Central memory CD8-positive, alpha-beta T cell (primary cell): Measurements from ENCODE around the gene FBXO38.

Source experiments
- ATAC-seq: fragments of 150-1000 bp; cut with Tn5 transposase; replicated peaks from 2 replicates; pipeline ENCODE4 v1.10.0; 2022; ENCODE audit warnings: mild to moderate bottlenecking, moderate FRiP score, moderate number of reproducible peaks; ENCODE audit not compliant: poor library complexity, severe bottlenecking; ENCODE audit errors: extremely low read depth
- DNase-seq, 2 donors: peaks; one replicate each; pipeline ENCODE4 v3.0.0; 2021; ENCODE audit warnings: low spot score in 2 of 2
- H3K27ac Mint-ChIP-seq: one replicate; pipeline ENCODE4 v1.8.0; 2022; ENCODE audit warnings: low read depth, mild to moderate bottlenecking, moderate library complexity, mixed read lengths
- H3K27me3 Mint-ChIP-seq: one replicate; pipeline ENCODE4 v1.8.0; 2022; ENCODE audit warnings: mixed read lengths
- H3K36me3 Mint-ChIP-seq: one replicate; pipeline ENCODE4 v1.8.0; 2022; ENCODE audit warnings: mild to moderate bottlenecking, moderate library complexity, mixed read lengths; ENCODE audit not compliant: insufficient read depth
- H3K4me1 Mint-ChIP-seq: one replicate; pipeline ENCODE4 v1.8.0; 2022; ENCODE audit warnings: mixed read lengths
- H3K4me3 Mint-ChIP-seq: one replicate; pipeline ENCODE4 v1.8.0; 2022; ENCODE audit warnings: mild to moderate bottlenecking, moderate library complexity, mixed read lengths
- H3K9me3 Mint-ChIP-seq: one replicate; pipeline ENCODE4 v1.8.0; 2022; ENCODE audit warnings: mixed read lengths

The FBXO38 gene

GRCh38 chr5:148416921-148417320 lies 33.2 kb downstream of the FBXO38 start:
- H3K9me3 Mint-ChIP-seq, result no peaks in the 10 kb centered on the region
- H3K36me3 Mint-ChIP-seq, result peaks cover 62% of the 10 kb centered on the region
- H3K4me3 Mint-ChIP-seq, result no peak overlapping the region
- H3K27me3 Mint-ChIP-seq, result no peaks in the 10 kb centered on the region
- H3K4me1 Mint-ChIP-seq, result peaks cover 15% of the 10 kb centered on the region
- ATAC-seq (no peak), DNase-seq (no peak)
- no peak overlapping the region for H3K27ac Mint-ChIP-seq

GRCh38 chr5:148418511-148418910 lies 34.8 kb downstream of the FBXO38 start:
- no peaks in the 10 kb centered on the region for H3K27me3 Mint-ChIP-seq
- no peaks in the 10 kb centered on the region for H3K9me3 Mint-ChIP-seq
- ATAC-seq, result no peak
- H3K27ac Mint-ChIP-seq, result peak overlapping the region; percentile 8
- H3K4me3 Mint-ChIP-seq, result no peak overlapping the region
- H3K4me1 Mint-ChIP-seq, result peaks cover 18% of the 10 kb centered on the region
- DNase-seq, result no peak
- peaks cover 58% of the 10 kb centered on the region for H3K36me3 Mint-ChIP-seq

DNA sequence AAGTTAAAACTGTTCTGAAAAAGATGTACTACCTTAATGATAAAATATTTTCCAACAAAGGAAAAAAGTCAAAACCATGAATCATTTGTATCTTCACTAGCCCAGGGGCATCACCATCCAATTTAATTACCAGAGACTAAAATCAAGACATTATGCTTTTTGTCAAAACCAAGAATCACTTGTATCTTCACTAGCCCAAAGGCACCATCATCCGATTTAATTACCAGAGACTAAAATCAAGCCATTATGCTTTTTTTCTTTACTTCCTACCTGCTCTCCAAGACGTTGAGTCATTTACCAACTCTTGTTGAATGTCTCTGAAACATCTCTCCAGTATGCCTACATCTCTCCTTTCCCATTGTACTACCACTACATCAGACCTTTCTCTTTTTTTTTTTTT lies 37.9 kb downstream of the FBXO38 start:
- DNase-seq (no peak), ATAC-seq (no peak)
- Mint-ChIP-seq H3K27ac (peak overlapping the region; percentile 77), H3K9me3 (no peaks in the 10 kb centered on the region), H3K27me3 (no peaks in the 10 kb centered on the region), H3K36me3 (peaks cover 58% of the 10 kb centered on the region), H3K4me3 (no peak overlapping the region), H3K4me1 (peaks cover 18% of the 10 kb centered on the region)

DNA sequence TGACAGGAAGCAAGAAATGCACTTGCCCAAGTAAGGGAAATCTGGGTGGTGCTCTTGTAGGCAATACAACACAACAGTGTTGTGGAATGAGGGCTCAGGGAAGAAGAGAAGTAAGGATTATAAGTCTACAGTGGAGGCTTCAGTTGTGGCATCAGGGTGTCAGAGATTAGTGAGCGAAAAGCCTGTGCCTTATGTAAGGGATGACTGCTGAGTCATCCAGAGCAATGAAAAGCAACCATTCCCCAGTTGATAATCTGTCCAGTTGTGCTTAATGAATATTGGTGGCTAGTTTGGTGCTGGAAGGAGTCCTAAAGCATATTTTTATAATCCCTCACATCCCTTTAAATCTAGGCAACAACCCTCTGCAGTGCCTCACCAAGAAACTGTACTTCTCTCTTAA lies 42.0 kb downstream of the FBXO38 start:
- peaks cover 60% of the 10 kb centered on the region for H3K36me3 Mint-ChIP-seq
- H3K27ac Mint-ChIP-seq, result no peak overlapping the region
- H3K4me3 Mint-ChIP-seq, result no peak overlapping the region
- ATAC-seq (no peak), DNase-seq (no peak)
- no peaks in the 10 kb centered on the region for H3K27me3 Mint-ChIP-seq
- H3K9me3 Mint-ChIP-seq, result no peaks in the 10 kb centered on the region
- peaks cover 19% of the 10 kb centered on the region for H3K4me1 Mint-ChIP-seq

GRCh38 chr5:148426514-148426913 lies 42.8 kb downstream of the FBXO38 start:
- peaks cover 19% of the 10 kb centered on the region for H3K4me1 Mint-ChIP-seq
- no peak overlapping the region for H3K27ac Mint-ChIP-seq
- DNase-seq (no peak), ATAC-seq (no peak)
- H3K36me3 Mint-ChIP-seq, result peaks cover 60% of the 10 kb centered on the region
- no peaks in the 10 kb centered on the region for H3K27me3 Mint-ChIP-seq
- H3K4me3 Mint-ChIP-seq, result no peak overlapping the region
- H3K9me3 Mint-ChIP-seq, result no peaks in the 10 kb centered on the region

GRCh38 chr5:148427370-148428042 lies 43.7 kb downstream of the FBXO38 start:
- DNase-seq (no peak), ATAC-seq (no peak)
- Mint-ChIP-seq H3K36me3 (peaks cover 53% of the 10 kb centered on the region), H3K4me3 (no peak overlapping the region), H3K4me1 (peaks cover 12% of the 10 kb centered on the region), H3K27ac (no peak overlapping the region), H3K9me3 (no peaks in the 10 kb centered on the region), H3K27me3 (no peaks in the 10 kb centered on the region)

GRCh38 chr5:148428848-148429247 lies 45.1 kb downstream of the FBXO38 start:
- Mint-ChIP-seq H3K27me3 (no peaks in the 10 kb centered on the region), H3K36me3 (peaks cover 58% of the 10 kb centered on the region), H3K27ac (no peak overlapping the region), H3K4me1 (peaks cover 6% of the 10 kb centered on the region), H3K9me3 (no peaks in the 10 kb centered on the region), H3K4me3 (no peak overlapping the region)
- ATAC-seq (no peak), DNase-seq (no peak)

DNA sequence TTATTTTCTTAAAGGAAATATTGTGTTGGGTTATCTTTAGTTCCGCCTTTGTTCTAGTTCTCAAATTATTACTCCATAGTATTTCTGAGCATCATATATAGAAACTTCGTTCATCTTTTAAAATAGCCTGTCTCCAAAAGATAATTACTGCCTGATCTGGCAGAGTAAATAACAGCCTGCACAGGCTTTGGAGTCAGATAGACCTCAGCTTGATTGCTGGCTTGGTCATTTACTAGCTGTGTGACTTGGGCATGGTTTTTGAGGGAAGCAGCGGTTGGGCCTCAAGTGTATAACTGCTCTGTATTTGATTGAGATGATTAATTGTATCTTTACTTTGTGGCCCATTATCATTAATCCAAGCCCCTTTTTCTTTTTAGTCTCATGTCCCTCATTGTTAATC lies 50.1 kb downstream of the FBXO38 start:
- H3K4me1 Mint-ChIP-seq, result peaks cover 6% of the 10 kb centered on the region

DNA sequence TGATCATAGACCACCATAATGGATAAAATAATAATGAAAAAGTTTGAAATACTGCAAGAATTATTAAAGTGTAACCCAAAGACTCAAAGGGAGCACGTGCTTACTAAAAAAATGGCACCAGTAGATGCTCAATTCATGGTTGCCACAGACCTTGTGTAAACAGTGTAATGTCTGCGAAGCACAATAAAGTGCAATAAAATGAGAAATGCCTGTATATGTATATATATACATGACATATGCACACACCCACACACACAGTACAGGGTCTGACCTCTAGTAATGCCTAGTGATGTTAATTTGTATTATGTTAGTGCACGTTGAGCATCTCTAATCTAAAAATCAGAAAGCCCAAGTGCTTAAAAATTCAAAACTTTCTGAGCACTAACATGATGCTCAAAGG lies 52.3 kb downstream of the FBXO38 start:
- no peak overlapping the region for H3K4me3 Mint-ChIP-seq
- H3K36me3 Mint-ChIP-seq, result peaks cover 56% of the 10 kb centered on the region
- no peaks in the 10 kb centered on the region for H3K27me3 Mint-ChIP-seq
- DNase-seq, result no peak
- H3K4me1 Mint-ChIP-seq, result no peaks in the 10 kb centered on the region
- ATAC-seq, result no peak
- no peaks in the 10 kb centered on the region for H3K9me3 Mint-ChIP-seq
- H3K27ac Mint-ChIP-seq, result no peak overlapping the region

More for the DNA sequence above, 50.1 kb downstream of the FBXO38 start:
- no peaks in the 10 kb centered on the region for H3K9me3 Mint-ChIP-seq
- no peak for DNase-seq
- no peak overlapping the region for H3K4me3 Mint-ChIP-seq
- ATAC-seq, result no peak
- peaks cover 51% of the 10 kb centered on the region for H3K36me3 Mint-ChIP-seq
- no peaks in the 10 kb centered on the region for H3K27me3 Mint-ChIP-seq
- H3K27ac Mint-ChIP-seq, result no peak overlapping the region

DNA sequence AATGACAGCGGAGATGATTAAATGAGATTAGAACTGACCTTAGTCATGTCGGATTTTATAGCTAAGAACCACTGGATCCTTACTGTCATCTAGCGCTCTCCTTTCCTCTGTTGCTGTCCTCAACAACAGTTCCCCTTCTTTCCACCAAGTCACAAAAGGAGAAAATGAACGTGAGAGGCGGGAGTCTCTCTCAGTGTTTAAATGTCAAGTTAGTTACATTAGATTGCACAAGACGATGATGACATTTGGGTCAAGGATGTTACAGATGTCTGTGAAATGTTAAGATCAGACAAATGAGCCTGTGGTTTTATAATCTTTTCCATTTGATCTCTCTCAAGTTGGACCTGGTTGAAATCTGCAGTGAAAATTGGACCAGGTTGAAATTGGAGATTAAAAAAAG lies 53.5 kb downstream of the FBXO38 start:
- no peak for DNase-seq
- Mint-ChIP-seq H3K4me3 (no peak overlapping the region), H3K27me3 (no peaks in the 10 kb centered on the region), H3K36me3 (peaks cover 61% of the 10 kb centered on the region), H3K4me1 (no peaks in the 10 kb centered on the region), H3K9me3 (no peaks in the 10 kb centered on the region), H3K27ac (no peak overlapping the region)
- ATAC-seq, result no peak

- Mint-ChIP-seq H3K27me3 (no peaks in the 10 kb centered on the region), H3K36me3 (peaks cover 54% of the 10 kb centered on the region), H3K9me3 (no peaks in the 10 kb centered on the region), H3K4me3 (no peak overlapping the region), H3K4me1 (no peaks in the 10 kb centered on the region), H3K27ac (no peak overlapping the region)
- ATAC-seq (no peak), DNase-seq (no peak)
Measured at GRCh38 chr5:148438933-148439332, 55.2 kb downstream of the FBXO38 start.

- ATAC-seq (no peak), DNase-seq (no peak)
- H3K36me3 Mint-ChIP-seq, result peaks cover 31% of the 10 kb centered on the region
- H3K27me3 Mint-ChIP-seq, result no peaks in the 10 kb centered on the region
- no peaks in the 10 kb centered on the region for H3K4me1 Mint-ChIP-seq
- H3K27ac Mint-ChIP-seq, result no peak overlapping the region
- no peak overlapping the region for H3K4me3 Mint-ChIP-seq
- H3K9me3 Mint-ChIP-seq, result no peaks in the 10 kb centered on the region
Measured at GRCh38 chr5:148443241-148443640, 59.5 kb downstream of the FBXO38 start.

GRCh38 chr5:148443998-148444397 lies 60.2 kb downstream of the FBXO38 start:
- H3K27me3 Mint-ChIP-seq, result no peaks in the 10 kb centered on the region

More at GRCh38 chr5:148443998-148444397, 60.2 kb downstream of the FBXO38 start:
- ATAC-seq (peak; percentile 56), DNase-seq (peak in 1 of 2 donors; percentile 23)
- H3K4me3 Mint-ChIP-seq, result no peak overlapping the region
- no peaks in the 10 kb centered on the region for H3K4me1 Mint-ChIP-seq
- H3K36me3 Mint-ChIP-seq, result peaks cover 29% of the 10 kb centered on the region
- no peaks in the 10 kb centered on the region for H3K9me3 Mint-ChIP-seq
- no peak overlapping the region for H3K27ac Mint-ChIP-seq
